ENCODE results near the gene WDTC1.

Gene WDTC1

DNA sequence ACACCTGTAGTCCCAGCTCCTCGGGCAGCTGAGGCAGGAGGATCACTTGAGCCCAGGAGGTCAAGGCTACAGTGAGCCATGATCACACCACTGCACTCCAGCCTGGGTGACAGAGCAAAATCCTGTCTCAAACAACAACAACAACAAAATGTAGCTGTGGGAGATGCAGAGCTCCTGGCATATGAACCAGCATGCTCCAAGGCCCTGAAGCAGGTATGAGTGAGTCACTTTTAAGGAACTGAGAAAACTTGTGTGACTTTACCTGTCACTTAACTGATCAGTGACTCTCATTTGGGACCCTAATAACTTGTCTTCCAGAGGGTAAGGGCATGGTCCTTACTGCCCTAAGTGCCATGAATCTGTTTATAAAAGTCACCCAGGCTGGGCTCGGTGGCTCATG lies 68.2 kb downstream of the WDTC1 start:
- no peak for DNase-seq

DNA sequence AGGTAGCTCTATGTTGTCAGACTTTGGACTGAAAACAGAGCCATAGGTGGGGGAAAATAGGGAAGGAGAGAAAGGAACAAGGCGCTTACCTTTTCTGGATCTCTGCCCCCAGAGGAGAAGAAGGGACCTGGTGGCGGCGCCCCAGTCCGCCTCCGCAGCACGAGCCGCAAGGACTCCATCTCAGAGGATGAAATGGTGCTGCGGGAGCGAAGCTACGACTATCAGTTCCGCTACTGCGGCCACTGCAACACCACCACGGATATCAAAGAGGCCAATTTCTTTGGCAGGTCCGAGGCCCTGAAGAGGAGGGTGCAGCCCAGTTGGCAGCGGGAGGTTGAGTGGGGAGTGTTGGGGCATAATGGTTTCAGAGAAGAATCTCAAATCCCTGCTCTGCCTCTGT lies 69.1 kb downstream of the WDTC1 start:
- no peak for DNase-seq

DNA sequence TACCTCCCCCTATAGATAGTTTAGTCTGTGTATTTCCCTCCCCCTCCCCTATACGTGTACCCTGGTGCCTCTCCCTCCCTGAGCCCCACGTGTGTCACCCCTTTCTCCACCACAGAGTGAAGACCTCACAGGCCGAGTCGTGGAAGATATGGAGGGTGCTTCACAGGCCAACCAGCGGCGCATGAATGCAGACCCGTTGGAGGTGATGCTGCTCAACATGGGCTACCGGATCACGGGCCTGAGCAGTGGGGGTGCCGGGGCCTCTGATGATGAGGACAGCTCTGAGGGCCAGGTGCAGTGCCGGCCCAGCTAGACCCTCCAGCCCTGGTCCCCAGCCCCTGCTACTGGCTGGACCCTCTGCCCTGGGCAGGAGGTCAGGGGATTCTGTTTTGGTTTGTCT lies 71.6 kb downstream of the WDTC1 start:
- no peak for DNase-seq

DNA sequence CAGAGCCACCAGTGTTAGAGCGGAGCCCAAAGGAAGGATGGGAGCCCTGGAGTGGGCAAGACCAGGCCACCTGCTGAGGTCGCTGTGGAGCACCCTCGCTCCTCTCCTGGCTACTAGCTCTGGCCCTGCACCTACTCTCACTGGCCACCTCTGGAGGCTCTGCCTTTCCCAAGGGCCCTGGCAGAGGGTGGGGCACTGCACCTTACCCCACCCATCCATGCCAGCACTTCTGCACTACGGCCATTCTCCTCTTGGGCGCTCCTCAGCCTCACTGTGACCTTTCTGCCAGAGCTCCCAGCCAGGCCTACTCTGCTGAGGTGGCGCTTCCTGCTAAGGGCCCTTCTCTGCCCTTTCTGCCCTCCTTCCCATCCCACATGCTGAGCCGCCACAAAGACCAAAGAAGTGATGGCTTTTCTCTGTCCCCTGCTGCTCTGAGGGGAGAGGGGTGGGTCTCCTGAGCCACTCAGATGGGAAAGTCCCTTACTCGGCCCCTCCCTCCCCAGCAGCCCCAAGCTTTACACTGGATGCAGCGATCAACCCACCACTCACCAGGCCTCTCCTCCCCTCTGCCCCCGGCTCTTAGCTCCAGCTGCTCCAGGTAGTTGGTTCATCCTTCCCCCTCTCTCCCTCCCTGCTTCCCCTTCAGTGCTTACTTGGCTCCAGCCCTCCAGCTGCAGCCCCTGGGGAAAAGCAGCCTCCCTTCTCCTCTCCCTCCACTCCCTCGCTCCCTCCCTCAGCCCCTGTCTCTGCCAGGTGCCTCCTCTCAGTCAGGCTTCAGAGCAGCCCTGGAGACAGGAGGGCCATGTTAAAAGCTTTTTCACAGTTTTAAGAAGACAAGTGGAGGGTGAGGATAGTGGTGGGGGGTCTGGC lies 72.7 kb downstream of the WDTC1 start:
- DNase-seq, result no peak

DNA sequence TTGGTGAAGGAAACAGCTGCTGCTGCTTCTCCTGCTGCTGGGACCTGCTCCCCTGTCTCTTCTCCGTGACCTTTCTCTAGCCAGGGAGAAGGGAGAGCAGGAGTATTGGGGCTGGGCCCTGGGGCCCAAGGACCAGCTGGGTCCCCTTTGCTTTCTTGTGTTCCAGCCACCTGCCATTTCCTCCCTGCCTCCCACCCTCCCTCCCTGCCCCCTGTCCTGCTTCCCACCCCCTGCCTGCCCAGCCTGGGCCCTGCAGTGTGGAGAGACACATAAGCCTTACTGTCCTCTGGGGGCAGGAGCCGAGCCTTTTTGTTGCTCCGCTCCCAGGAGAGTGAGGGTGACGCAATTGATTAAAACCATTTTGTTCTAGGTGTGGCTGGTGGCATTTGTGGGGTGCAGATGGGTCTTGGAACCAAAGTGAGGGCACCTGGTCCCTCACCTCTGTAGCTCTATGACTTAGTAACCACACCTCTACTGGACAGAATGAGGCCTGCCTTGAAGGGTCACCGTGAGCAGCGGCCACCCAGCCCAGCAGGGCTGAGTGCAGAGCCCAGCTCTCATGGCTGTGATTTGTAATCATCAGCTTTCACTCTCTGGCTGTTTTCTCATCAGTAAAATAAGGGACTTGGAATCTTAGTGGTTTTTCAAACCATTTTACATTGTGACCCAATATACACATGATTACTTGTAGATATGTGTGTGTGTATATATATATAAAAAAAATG lies 73.6 kb downstream of the WDTC1 start:
- no peak for DNase-seq

DNA sequence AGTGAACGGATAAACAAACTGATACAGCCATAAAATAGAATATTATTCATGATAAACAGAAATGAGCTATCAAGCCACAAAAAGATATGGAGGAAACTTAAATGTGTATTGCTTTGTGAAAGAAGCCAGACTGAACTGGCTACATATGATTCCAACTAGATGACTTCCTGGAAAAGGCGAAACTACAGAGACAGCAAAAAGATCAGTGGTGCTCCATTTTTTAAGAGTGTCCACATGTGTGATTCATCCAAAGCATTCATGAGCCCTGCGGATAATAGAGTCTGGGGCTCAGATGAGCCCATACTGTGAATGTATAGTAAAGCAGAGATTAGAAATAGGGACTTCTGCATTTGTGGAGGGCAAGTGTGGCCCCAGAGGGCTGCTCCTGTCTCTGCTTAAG lies 79.7 kb downstream of the WDTC1 start:
- DNase-seq, result no peak

DNA sequence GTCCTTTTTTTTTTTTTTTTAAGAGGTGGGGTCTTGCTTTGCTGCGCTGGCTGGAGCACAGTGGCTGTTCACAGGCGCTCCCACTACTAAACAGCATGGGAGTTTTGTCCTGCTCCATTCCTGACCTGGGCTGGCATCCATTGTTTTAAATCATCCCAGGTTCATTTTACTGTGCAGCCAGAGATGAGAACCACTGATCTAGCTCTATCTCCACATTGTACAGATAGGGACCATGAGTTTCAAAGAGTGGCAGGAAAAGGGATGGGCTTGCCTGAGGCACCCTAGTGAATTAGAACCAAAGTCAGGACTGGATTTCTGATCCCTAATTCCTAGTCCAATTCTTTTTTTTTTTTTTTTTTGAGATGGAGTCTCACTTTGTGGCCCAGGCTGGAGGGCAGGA lies 80.3 kb downstream of the WDTC1 start:
- DNase-seq, result no peak

DNA sequence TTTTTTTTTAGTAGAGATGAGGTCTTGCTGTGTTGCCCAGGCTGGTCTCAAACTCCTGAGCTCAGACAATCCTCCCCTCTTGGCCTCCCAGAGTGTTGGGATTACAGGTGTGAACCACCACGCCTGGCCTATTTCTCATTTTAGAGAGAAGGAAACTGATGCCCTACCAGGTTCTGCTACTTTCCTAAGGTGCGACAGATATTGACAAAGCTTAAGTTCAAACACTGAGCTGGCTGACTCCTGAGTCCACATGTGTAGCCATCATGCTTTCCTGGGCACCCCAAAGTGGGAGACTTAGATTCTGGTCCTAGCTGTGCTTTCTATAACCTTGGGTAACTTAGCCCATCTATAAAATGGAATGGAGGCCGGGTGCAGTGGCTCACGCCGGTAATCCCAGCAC lies 82.4 kb downstream of the WDTC1 start:
- no peak for DNase-seq

DNA sequence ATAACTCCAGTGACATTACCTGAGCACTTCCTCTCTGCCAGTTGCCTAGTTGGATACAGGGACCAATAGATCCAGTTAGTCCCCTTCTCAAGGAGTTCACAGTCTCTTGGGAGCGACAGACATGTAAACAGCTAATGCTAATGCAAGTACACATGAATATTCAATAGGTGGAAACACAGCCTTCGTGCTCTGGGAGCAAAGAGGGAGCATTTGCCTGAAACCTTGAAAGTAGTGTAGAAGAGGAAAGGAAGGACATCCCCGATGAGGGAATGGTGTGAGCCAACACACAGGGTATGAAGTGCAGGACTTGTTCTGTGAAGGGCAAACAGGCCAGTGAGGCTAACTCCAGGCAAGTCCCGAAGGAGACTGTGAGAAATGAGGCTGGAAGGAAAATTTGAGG lies 83.7 kb downstream of the WDTC1 start:
- DNase-seq, result no peak

DNA sequence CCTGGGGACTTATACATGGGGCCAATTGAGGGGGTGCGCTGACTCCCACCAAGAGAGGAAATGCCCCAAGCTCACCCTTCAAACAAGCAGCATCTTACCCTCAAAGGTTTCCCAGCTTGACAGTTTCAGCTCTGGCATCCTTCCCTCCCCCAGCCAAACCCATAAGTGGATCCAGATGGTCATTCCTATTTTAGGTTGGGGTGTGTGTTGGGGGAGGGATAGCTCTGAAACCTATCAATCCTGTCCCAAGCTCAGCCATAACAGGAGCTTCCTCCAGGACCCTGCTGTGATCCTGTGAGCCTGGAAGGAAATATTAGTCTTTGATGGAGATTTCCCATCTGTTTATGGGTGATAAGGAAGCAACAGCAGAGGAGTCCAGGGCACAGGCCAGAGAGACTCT lies 84.2 kb downstream of the WDTC1 start:
- DNase-seq, result no peak

DNA sequence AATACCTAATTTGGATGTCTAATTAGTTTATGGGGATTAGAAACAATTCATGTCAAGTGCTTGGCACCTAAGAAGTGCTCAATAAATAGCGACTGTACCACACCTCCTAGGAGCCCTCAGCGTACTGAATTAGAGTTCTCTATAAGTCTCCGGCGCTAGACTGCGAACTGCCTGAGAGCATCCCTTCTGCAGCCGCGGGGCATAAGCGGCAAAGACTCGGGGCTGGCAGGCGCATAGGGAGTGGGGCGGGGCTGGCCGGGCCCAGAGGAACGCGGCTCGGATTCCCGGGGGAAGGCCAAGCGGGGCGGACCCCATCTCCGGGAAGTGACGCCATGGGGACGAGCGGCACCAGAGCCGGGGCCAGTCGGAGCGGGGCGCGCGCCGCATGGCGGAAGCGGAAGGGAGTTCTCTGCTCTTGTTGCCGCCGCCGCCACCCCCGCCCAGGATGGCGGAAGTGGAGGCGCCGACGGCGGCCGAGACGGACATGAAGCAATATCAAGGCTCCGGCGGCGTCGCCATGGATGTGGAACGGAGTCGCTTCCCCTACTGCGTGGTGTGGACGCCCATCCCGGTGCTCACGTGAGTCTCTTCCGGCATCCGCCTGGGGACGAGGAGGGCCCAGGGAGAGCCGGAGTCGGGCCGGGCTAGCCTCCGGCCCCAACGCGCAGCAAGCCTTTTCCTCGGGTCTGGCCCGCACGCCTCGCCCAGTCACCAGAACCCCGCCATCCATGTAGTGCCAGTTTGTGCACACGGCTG lies 87.6 kb downstream of the WDTC1 start, which contains the start of gene TMEM222:
TSS of gene TMEM222 (plus strand) at position 351 of the 756 bp plus-strand sequence. CDS start at position 386, 35 bp downstream.
- DNase-seq, result peak; percentile 98

DNA sequence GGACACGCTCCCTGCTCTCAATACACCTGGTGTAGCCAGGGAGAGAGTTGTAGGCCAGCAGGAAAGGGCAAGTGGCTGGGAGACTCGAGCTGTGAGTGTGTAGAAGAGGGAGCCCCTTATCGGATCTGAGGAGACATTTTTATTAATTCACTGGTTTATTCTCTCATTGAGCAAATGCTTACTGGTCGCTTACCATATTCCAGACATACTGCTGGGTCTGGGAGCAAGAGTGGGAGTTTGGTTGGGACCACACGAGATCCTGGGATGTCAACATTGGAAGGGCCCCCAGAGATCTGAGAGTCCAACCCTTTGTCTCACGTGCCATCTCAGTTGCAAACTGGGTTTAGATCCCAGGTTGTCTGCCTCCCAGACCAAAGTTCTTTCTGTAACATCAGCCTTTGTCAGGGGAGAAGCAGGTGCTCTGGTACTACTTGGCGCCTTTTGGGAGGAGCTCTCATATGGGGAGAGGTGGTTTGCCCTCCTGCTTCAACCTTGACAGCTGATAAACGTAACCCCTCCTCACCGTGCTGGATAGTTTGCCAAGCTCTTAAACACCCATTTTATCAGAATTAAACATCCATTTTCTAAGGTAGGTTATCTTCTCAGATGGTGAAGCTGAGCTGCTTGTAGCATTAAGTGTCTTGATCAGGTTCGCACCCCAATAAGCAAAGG lies 88.3 kb downstream of the WDTC1 start:
- no peak for DNase-seq

DNA sequence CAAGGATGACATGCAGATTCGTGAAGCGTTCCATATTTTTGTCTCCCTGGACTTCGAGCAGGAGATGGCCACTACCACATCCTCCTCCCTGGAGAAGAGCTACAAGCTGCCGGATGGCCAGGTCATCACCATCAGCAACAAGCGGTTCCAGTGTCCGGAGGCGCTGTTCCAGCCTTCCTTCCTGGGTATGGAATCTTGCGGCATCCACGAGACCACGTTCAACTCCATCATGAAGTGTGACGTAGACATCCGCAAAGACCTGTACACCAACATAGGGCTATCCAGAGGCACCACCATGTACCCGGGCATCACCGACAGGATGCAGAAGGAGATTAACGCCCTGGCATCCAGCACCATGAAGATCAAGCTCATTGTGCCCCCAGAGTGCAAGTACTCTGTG lies 90.9 kb downstream of the WDTC1 start:
- no peak for DNase-seq

DNA sequence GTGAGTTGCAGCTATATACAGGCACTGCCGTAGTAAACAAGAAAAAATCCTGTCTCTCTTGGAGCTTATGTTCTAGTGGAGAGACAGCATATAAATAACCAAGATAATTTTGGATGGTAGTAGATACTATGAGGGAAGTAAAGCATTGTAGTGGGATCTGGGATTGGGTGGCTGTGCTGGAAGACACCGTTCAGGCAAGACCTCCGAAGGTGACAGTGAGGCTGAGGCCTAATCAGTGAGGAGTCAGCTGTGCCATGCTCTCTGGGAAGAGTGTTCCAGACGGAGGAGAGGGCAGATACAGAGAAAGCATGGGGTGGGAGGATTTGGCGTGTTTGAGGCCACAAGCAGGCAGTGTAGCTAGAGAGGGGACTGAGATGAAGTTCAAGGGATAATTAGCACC lies 93.5 kb downstream of the WDTC1 start:
- DNase-seq, result no peak

DNA sequence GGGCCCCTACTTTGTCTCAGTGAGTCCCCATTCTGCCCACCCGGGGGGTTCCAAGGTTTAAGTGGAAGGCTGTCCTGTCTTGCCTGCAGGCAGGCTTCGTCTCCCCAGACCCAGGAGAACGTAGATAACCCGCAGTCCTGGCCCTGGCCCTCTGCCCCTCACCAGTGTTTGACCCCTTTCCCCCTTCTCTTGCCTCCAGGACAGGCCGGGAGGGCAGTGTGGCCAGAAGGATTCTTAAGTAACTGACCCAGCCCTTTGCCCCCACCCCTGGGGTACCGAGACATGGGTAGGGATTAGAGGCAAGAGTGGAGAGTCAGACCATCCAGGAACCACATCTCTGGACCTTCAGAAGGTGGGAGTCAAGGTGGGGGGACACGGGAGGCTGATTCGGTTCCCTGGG lies 96.4 kb downstream of the WDTC1 start:
- no peak for DNase-seq

DNA sequence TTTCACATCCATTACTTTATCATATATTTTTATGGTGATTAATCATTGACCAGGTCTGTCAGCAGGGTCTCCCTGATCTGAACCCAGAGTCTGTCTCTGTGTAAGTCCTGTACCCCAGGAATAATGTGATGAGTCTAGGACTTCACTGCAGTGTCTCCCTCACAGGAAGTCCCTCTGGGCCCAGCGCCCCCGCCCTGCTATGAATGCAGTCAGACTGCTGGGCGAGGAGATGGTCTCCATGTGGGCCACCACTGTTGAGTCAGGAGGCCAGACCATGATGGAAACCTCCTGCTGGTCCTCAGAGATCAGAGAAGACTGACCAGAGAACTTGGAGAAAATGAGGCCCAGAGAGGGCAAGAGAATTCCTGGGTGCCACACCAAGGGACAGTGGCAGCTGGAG lies 97.0 kb downstream of the WDTC1 start:
- DNase-seq, result no peak

DNA sequence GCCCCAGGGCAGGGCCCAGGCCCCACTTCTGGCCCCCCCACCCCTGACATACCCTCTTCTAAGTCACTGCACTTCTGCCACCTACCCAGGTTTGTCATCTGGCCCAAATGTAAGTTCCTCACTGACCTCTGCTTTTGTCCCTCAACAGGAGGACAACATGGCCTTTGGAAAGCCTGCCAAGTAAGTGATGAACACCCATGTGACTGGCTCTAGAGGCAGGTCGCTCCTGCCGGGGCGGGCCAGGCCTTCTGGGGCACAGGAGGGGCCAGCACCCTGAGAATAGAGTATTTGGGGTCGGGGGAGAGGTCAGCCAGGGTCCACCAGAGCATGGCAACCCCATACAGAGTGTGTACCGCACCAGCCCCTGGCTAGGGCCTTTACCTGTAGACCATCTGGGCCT lies 97.5 kb downstream of the WDTC1 start:
- no peak for DNase-seq

DNA sequence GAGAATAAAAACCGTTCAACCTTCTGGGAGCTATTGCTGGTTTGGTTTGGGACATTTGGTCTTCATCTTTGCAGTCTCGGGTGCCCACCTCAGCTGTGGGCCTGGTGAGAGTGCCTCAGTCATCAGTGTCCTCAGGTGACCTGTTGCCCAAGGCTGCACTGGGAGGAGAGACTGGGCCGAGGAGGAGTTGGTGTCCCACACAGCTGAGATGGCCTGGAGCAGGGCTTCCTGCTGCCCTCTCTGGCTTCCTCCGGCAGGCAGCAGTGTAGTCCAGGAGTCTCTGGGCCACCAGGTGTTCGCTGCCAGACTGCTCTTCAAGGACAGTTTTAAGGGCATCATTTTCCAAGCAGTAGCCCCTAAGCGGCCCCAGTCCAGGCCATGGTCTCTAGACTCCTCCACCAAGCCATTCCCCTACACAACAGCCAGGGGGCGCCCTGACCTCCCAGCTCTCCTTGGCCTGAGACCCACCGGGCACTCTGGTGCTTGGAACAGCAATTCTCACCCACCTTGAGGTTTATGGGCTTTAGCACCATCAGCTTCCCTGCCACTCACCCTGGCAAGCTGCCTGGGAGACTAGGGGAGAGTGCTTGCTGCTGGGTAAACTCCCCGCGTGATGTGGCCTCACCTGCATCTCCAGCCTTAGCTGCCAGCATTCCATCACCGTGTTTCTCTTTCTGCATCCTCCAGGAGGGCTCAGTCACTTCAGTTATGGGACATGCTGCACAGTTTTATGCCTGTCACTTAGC lies 98.3 kb downstream of the WDTC1 start:
- no peak for DNase-seq

DNA sequence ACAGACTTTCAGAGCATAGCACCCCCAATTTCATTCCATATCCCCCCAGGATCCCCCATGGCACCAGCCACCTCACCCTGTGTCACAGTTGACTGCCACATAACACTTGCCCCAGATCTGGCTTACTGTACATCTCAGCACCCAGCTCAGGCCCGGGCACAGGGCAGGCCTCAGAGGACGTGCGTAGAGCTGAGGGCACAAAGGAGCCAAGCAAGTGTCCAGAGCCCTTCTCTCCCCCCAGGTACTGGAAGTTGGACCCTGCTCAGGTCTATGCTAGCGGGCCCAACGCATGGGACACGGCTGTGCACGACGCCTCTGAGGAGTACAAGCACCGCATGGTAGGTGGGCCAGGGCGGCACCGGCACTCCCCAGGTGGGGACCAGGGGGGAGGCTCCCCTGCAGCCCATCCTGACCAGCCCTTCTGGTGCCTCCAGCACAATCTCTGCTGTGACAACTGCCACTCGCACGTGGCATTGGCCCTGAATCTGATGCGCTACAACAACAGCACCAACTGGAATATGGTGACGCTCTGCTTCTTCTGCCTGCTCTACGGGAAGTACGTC lies 99.4 kb downstream of the WDTC1 start:
- DNase-seq, result no peak

DNA sequence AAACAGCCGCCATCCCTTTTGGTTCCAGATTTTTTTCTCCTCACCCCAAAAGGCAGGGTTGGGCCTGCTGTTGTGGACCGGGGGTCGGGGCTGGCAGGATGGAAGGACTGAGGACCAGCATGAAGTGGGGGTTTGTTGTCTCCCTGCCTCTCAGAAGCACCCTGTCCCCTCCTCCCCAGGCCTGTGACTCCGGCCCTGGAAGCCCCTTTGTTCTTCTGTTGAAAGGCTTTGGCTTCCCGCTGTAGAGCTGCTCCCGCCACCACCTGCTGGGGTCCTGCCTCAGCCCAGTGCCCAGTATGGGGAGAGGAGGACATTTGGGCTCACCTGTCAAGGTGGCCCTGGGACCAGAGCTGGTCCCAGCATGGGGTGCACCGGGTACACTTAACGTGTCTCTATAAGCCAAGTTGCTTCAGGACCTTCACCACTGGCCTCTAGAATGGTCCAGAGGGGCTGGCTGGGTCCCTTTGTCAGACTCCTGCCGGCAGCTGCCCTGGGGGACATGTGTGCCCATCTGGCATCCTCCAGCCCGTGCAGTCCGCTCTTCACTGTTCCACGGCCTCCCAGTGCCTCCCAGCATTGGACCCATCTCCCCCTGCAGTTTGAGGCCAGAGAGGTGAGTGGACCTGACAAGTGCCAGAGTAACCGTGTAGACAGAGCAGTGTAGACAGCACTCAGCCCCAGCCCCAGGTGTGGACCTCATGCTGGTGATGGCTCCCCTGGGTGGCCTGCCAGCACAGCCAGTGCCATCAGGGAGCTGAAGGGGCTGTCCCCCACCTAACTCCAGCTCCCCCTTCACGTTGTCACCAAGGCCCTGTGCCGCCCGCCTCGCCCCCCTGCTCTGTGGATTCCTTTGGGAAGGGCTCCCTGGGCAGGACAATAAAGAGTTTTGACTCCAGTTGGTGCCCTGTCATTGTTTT lies 101.3 kb downstream of the WDTC1 start:
- no peak for DNase-seq

DNA sequence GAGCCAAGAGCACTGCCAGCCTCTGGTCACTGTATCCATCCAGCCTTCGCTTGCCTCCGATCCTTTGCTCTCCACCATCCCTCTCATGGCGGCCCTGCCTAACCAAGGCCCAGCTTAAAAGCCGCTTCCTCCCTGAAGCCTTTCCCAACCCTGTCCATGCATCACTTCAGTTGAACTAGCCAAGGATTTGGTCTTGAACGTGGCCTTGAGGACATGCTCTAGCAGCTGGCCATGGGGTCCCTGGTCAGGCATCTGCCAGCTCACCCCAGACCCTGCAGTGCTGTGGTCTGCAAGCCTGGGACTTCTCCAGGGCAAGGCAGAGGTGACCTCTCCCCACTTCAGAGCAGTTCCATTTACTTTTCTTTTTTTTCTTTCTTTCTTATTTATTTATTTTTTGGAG lies 102.3 kb downstream of the WDTC1 start:
- no peak for DNase-seq

Measured in DMS153 (cell line).